GM19238 (cell line): ENCODE data around the gene PDK4.
"Not testable (repeated sequence)": the region's sequence is repeated elsewhere in the genome, so short reads cannot be mapped to it uniquely, and the experiment has no call there.

ENCODE experiments used
- DNase-seq: peaks from one replicate; pipeline ENCODE4 v3.0.0; 2011; ENCODE audit warnings: low spot score; ENCODE audit not compliant: insufficient read length

PDK4 gene

GRCh38 chr7:95605275-95605674 is 9.0 kb upstream of the PDK4 start:
- DNase-seq = no peak

- not testable (repeated sequence) for DNase-seq
These were observed 8.5 kb upstream of the PDK4 start for GRCh38 chr7:95604811-95605210.

- DNase-seq = not testable (repeated sequence)
These were observed 8.1 kb upstream of the PDK4 start for GRCh38 chr7:95604397-95604796.

GRCh38 chr7:95602421-95602820 is 6.1 kb upstream of the PDK4 start:
- no peak for DNase-seq

- no peak for DNase-seq
These were observed 5.0 kb upstream of the PDK4 start for GRCh38 chr7:95601316-95601715.

- no peak for DNase-seq
These were observed 2.8 kb upstream of the PDK4 start for GRCh38 chr7:95599069-95599468.

GRCh38 chr7:95598511-95598910 is 2.2 kb upstream of the PDK4 start:
- DNase-seq = no peak

- DNase-seq = no peak
These were observed 544 bp downstream of the PDK4 start for GRCh38 chr7:95595746-95596197.

- no peak for DNase-seq
These were observed 2.1 kb downstream of the PDK4 start for GRCh38 chr7:95594185-95594584.

- no peak for DNase-seq
These were observed 3.0 kb downstream of the PDK4 start for GRCh38 chr7:95593343-95593742.

GRCh38 chr7:95592570-95592969 is 3.7 kb downstream of the PDK4 start:
- no peak for DNase-seq

- DNase-seq = no peak
These were observed 5.7 kb downstream of the PDK4 start for GRCh38 chr7:95590387-95591248.

GRCh38 chr7:95589766-95590165 is 6.5 kb downstream of the PDK4 start:
- no peak for DNase-seq

GRCh38 chr7:95589031-95589430 is 7.3 kb downstream of the PDK4 start:
- DNase-seq = no peak

- DNase-seq = no peak
These were observed 9.4 kb downstream of the PDK4 start for GRCh38 chr7:95586951-95587301.

GRCh38 chr7:95585426-95585789 is 10.9 kb downstream of the PDK4 start:
- DNase-seq = no peak

- no peak for DNase-seq
These were observed 11.4 kb downstream of the PDK4 start for GRCh38 chr7:95584769-95585425.

- DNase-seq = no peak
These were observed 12.3 kb downstream of the PDK4 start for GRCh38 chr7:95583834-95584621.

GRCh38 chr7:95582578-95583293 is 13.6 kb downstream of the PDK4 start:
- no peak for DNase-seq

GRCh38 chr7:95581467-95581866 is 14.8 kb downstream of the PDK4 start:
- no peak for DNase-seq

- DNase-seq = no peak
These were observed 17.0 kb downstream of the PDK4 start for GRCh38 chr7:95579318-95579717.
